ENCODE data around the gene OR2T6. TPM values are rescaled to one million over a fixed set of nuclear protein-coding genes. Genes with fewer than 3 reads are reported as not detected.
"Not testable (repeated sequence)": the region's sequence is repeated elsewhere in the genome, so short reads cannot be mapped to it uniquely, and the experiment has no call there.

OR2T6 gene
- total and polyA plus RNA-seq, 11 donors, result not detected

GRCh38 chr1:248417854-248418253 lies 42.3 kb downstream of the OR2T6 start:
- Histone ChIP-seq H3K27me3 (no peaks in the 10 kb centered on the region), H3K36me3 (no peaks in the 10 kb centered on the region), H3K9me3 (peaks cover 0 to 21% (median 10%) of the 10 kb centered on the region in 12 donors), H3K27ac (no peak overlapping the region), H3K4me3 (no peak overlapping the region), H3K4me1 (no peaks in the 10 kb centered on the region)
- WGBS, 4 donors, result 53 to 77% (median 62%) methylated on average over 2 of the region's 2 CpGs
- intact Hi-C loops (cut with DNase I), result no loop called here
- no peak for DNase-seq
- no peak for TF ChIP-seq CTCF (IDR thresholded peaks at IDR 0.05)
- TF ChIP-seq POLR2A (IDR thresholded peaks at IDR 0.05), result no peak
- ATAC-seq, result no peak

- ATAC-seq (no peak), DNase-seq (no peak)
- Histone ChIP-seq H3K27ac (no peak overlapping the region), H3K9me3 (peaks cover 0 to 23% (median 10%) of the 10 kb centered on the region in 12 donors), H3K4me3 (no peak overlapping the region), H3K4me1 (no peaks in the 10 kb centered on the region), H3K27me3 (no peaks in the 10 kb centered on the region), H3K36me3 (no peaks in the 10 kb centered on the region)
- TF ChIP-seq POLR2A (IDR thresholded peaks at IDR 0.05) (no peak), CTCF (IDR thresholded peaks at IDR 0.05) (no peak)
- WGBS, 4 donors, result 6 to 9% (median 8%) methylated on average over 1 of the region's 1 CpG
- intact Hi-C loops (cut with DNase I), result no loop called here
Observed at GRCh38 chr1:248421384-248421783, 45.8 kb downstream of the OR2T6 start.

GRCh38 chr1:248427526-248428191 lies 52.1 kb downstream of the OR2T6 start:
- H3K9me3 ChIP-seq; H3K27me3 ChIP-seq; intact Hi-C loops (cut with DNase I); H3K4me1 ChIP-seq; ATAC-seq; H3K27ac ChIP-seq; H3K36me3 ChIP-seq; H3K4me3 ChIP-seq; DNase-seq: not testable (repeated sequence)
- WGBS, 4 donors, result 45 to 57% (median 50%) methylated on average over 3 of the region's 3 CpGs

GRCh38 chr1:248428192-248428533 lies 52.6 kb downstream of the OR2T6 start:
- intact Hi-C loops (cut with DNase I); DNase-seq; H3K27ac ChIP-seq; H3K9me3 ChIP-seq; ATAC-seq; H3K27me3 ChIP-seq; H3K4me3 ChIP-seq; H3K4me1 ChIP-seq; H3K36me3 ChIP-seq: not testable (repeated sequence)
- 68 to 83% (median 81%) methylated on average over 3 of the region's 3 CpGs for WGBS, 4 donors

GRCh38 chr1:248431683-248432082 lies 56.1 kb downstream of the OR2T6 start:
- H3K9me3 ChIP-seq; H3K36me3 ChIP-seq; H3K4me1 ChIP-seq; intact Hi-C loops (cut with DNase I); H3K27ac ChIP-seq; H3K27me3 ChIP-seq; DNase-seq; H3K4me3 ChIP-seq; ATAC-seq: not testable (repeated sequence)
- 64 to 69% (median 67%) methylated on average over 11 of the region's 11 CpGs for WGBS, 4 donors

- intact Hi-C loops (cut with DNase I); H3K36me3 ChIP-seq: not testable (repeated sequence)
- WGBS, 4 donors, result 47 to 59% (median 56%) methylated on average over 4 of the region's 4 CpGs
Observed at GRCh38 chr1:248432201-248432600, 56.7 kb downstream of the OR2T6 start.

GRCh38 chr1:248433811-248434415 lies 58.4 kb downstream of the OR2T6 start:
- H3K27ac ChIP-seq; H3K4me1 ChIP-seq; H3K36me3 ChIP-seq; H3K27me3 ChIP-seq; ATAC-seq; H3K9me3 ChIP-seq; intact Hi-C loops (cut with DNase I); H3K4me3 ChIP-seq; DNase-seq: not testable (repeated sequence)
- 89 to 94% (median 91%) methylated on average over 30 to 36 of the region's 38 CpGs for WGBS, 4 donors

More at GRCh38 chr1:248432201-248432600, 56.7 kb downstream of the OR2T6 start:
- not testable (repeated sequence) for H3K9me3 ChIP-seq, H3K4me3 ChIP-seq, H3K27me3 ChIP-seq, H3K4me1 ChIP-seq, H3K27ac ChIP-seq, DNase-seq, ATAC-seq

GRCh38 chr1:248434913-248435312 lies 59.4 kb downstream of the OR2T6 start:
- ATAC-seq; H3K27me3 ChIP-seq; H3K4me1 ChIP-seq; H3K27ac ChIP-seq; H3K4me3 ChIP-seq; intact Hi-C loops (cut with DNase I); DNase-seq; H3K36me3 ChIP-seq; H3K9me3 ChIP-seq: not testable (repeated sequence)
- 71 to 93% (median 90%) methylated on average over 4 to 6 of the region's 6 CpGs for WGBS, 4 donors

GRCh38 chr1:248436303-248436702 lies 60.8 kb downstream of the OR2T6 start:
- H3K27ac ChIP-seq; H3K4me1 ChIP-seq; H3K27me3 ChIP-seq; H3K4me3 ChIP-seq; DNase-seq; H3K9me3 ChIP-seq; H3K36me3 ChIP-seq; intact Hi-C loops (cut with DNase I); ATAC-seq: not testable (repeated sequence)
- 58 to 72% (median 67%) methylated on average over 3 of the region's 3 CpGs for WGBS, 4 donors
